Dermis blood vessel endothelial cell (primary cell): ENCODE results near the gene CPNE5. TPM values are rescaled to one million over a fixed set of nuclear protein-coding genes. Genes with fewer than 3 reads are reported as not detected.
A peak's percentile ranks its signal among the peaks of the same experiment; 100 is the strongest.

ENCODE experiments used
- DNase-seq: peaks from one replicate; pipeline ENCODE4 v3.0.0; 2010
- total RNA-seq: library from RNA; depleted of rRNA; stranded (reverse); fragments of >200 nt; gene quantifications from 2 replicates; pipeline ENCODE4 v1.2.3, GENCODE V29; 2014

CPNE5 gene
- total RNA-seq, 1 donor from 2014 or later: 14.0 TPM

GRCh38 chr6:36788768-36789167 lies 50.5 kb downstream of the CPNE5 start:
- DNase-seq: peak; percentile 29

DNA sequence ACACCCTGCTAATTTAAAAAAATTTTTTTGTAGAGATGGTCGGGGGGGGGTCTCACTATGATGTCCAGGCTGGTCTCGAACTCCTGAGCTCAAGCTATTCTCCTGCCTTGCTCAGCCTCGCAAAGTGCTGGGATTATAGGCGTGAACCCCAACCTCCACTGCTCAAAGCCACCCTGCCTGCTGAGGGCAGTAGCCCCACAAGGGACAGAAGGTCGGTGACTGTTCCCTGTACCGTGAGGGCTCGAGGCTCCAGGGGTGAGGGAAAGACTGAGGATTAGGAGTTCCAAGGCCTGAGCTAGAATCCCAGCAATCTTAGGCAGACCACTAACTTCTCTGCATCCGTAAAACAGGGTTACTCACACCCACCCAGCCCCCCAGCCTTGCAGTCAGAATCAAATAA lies 51.1 kb downstream of the CPNE5 start:
- DNase-seq: no peak

GRCh38 chr6:36787210-36787609 lies 52.0 kb downstream of the CPNE5 start:
- DNase-seq: no peak

DNA sequence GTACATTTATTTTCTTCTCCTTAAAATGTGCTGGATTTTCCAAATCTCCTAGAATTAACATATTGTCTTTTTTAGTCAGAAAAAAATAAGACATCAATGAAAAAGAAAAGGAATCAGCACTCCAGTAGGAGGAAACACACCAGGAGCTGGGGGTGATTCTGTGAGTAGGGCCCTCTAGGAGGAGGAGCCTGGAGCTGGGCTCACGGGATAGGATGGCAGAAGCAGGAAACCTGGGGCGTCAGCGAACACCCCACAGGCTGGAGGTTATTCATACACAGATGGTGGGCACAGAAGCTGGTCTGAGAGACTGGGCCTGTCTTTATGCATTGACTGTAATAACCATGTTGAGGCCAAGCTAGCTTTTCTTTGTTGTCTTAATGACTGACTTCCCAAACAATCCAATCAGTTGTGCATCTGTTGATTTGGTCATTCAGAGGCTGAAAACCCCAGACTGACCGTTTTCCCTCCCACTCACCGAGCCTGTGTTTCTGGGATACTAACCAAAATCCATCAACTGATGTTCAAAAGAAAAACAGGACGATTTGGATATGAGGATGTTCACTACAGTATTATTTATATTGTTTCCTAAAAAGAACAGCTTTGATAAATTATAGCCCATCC lies 53.1 kb downstream of the CPNE5 start:
- peak; percentile 36 for DNase-seq

DNA sequence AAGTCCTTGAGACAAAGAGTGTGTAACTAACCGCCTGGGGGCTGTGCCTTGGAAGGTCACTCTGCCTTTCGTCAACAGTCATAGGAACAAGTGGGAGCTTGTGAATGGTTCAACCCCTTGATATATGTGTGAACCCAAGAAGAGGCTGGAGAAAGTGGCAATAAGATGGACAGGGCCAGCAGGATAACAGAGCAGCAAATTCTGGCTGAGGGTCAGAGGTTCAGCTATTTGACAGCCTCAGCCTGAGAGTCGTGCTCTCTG lies 54.9 kb downstream of the CPNE5 start:
- no peak for DNase-seq

DNA sequence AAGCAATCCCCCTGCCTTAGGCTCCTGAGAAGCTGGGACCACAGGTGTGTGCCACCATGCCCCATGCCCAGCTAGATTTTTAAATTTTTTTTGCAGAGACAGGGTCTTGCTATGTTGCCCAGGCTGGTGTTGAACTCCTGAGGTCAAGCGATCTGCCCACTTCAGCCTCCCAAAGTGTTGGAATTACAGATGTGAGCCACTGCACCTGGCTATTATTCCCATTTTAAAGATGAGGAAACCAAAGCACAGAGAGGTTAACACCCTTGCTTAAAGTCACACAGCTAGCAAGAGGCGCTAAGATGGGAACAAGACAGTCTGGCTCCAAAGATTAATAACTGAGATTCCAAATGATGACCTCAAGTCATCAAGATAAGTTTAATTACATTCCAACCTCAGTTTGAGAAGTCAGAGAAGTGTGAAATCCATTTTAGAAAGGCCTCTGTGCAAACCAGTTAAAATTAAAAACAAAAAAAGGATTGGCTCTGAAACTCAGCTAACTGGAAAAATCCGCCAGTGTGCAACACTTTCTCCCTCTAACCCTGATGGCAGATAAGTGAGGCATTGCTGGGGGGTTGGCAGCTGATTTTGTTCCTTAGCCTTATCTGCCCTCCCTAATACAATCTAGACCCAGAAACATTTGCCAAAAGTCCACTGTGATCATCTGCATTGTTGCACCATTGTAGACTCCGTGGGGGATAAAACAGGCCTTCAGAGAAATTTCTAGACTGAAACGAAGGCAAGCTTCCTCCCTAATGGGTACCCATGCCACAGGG lies 55.5 kb downstream of the CPNE5 start:
- no peak for DNase-seq

GRCh38 chr6:36781669-36782068 lies 57.6 kb downstream of the CPNE5 start:
- no peak for DNase-seq

DNA sequence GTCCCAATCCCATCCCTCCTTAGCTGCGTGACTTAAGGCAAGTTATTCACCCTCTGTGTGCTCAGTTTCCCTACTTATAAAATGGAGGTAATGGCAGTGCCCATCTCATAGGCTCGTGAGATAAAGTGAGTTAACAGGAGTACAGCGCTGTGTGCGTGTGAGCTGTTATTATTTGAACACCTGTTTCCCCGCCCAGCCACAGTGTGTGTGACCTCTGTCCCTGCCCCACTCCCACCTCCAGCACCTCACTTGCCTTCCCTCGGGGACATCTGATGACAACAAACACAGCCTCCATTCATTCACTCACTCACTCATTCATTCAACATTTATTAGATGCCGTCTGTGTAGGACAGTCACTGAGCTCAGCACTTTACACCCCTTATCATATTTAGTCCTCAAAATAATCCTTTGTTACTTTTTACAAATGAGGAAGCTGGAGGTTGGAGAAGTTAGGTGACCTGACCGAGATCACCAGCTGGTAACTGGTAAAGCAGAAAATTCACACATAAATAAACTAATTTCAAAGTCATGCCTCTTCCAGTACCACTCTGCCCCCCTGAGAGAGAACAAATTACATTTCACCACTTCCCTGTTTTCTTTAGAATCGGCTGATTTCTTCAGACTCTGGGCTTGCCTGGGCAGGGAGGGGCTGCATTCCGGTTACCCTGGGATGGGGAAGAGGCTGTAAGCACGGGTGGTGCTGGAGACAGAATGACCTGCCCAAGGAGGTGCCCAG lies 58.6 kb downstream of the CPNE5 start:
- DNase-seq: no peak

DNA sequence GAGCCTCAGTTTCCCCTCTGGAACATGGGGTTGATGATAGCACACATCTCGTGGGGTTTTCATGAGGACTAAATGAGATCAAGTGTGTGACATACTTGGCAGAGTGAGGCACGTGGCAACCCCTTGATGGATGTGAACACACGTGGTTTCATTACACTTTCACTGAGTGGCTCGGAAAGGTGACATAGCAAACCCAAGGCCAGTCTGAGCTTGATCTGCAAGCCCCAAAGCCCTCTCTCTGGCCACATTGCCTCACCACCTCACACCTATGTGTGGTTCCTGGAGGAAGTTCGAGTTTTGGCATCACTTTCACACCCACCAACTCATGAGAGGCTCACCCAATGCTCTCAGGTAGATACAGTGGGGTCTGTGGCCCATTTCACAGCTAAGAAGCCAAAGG lies 60.0 kb downstream of the CPNE5 start:
- DNase-seq: no peak

GRCh38 chr6:36777801-36778200 lies 61.4 kb downstream of the CPNE5 start:
- no peak for DNase-seq

DNA sequence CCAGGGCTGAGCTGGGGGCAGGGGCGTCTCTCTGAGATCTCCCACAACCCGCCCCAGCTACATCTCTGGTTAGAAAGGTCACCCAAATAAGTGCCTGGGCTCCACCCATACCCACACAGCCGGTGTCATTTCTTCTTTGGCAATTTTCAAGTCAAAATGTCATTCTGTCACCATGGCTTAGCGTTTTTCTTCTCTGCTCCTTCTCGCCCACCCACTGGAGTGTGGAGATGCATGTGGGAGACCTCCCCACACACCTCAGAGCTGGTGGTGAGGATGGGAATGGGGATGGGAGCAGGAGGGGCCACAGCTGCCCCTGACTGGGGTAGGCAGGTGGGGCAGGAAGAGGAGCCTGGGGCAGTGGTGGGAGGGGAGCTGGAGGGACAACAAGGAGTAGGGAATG lies 63.1 kb downstream of the CPNE5 start:
- no peak for DNase-seq

DNA sequence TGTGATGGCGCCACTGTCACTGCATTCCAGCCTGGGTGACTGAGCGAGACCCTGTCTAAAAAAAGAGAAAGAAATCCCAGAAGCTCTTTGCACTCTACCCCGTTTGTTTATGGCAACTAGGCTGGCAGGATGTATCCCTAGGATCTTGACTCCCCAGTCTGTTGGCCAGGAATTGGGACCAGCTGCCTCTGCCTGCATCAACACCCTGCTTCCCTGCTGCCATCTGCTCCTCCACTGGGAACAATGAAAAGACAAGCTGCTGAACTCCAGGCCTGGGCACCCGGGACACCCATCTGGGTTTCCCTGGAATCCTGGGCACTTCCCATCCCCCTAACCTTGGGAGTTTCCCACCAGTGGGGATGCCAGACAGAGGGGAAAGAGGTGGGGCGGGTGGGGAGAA lies 64.9 kb downstream of the CPNE5 start:
- DNase-seq: no peak

DNA sequence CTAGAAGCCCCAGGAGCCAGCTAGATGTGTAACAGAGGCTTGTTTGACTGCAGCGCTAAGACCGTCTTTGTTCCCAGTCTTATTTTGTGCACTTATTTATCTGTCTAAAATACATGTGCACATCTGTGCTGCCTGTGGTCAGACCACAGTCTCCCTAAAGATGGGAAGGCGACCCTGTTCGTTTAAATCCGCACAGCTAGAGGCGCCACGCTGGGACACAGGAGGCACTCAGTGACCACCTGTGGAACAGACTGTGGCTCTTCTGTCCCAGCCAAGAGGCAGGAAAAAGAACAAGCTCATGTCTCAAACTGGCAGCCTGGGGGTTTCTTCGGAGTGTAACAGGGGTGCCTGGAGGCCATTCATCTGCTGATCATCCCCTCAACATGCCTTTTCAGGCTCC lies 66.8 kb downstream of the CPNE5 start:
- no peak for DNase-seq

DNA sequence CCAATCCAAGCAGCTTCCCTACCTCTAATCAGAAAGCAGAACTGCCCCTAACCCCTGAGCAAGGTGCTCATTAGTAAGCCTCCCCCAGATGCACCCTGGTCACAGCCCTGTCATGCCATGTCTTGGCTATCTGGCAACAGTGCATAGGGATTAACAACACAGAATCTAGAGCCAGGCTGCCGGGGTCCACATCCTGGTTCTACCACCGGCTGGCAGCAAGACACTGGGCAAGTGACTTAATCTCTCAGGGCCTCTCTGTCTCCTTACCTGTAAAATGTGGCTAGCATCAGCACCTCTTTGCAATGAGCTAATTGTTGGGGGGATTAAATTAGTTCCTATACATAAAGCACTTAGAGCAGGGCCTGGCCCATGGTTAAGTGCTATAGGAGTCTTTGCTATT lies 68.1 kb downstream of the CPNE5 start:
- DNase-seq: no peak

DNA sequence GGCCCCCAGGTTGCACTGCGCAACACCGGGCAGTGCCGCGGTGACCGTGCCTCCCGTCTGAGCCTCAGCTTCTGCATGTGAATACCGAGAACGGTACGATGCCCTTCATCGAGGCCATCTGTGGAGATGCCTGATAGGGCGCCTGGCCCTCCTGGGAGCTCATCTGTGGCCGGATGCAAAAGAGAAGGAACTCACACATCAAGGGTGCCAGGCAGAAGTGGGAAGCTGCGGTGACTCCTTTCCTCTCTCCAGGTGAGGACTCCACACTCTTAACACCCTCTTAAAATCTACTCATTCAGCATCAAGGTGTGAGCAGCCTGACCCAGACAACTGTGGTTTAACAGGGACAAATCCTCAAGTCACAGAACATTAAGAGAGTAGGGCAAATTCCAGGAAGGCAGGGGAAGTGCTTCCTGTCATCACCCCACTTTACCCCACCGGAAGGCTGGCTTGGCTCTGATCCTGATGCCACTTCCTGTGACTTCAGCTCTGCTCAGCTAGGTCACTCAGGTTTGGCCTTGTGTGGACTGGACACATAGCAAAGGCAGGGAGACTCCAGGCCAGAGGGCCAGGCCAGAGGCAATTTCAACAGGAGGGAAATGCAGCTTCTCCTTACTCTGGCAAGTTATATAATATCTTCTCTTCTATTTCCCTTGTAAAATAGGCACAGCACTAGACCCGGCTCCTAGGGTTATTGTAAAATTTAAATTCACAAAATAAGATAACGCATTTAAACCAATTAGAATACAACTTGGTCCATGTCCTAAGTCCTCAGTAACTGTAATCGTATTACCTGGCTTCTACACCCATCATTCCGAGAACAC lies 69.4 kb downstream of the CPNE5 start:
- DNase-seq: peak; percentile 62

GRCh38 chr6:36769183-36769675 lies 70.0 kb downstream of the CPNE5 start:
- no peak for DNase-seq

- no peak for DNase-seq
Measured at GRCh38 chr6:36766399-36766945, 72.8 kb downstream of the CPNE5 start.

- peak; percentile 88 for DNase-seq
Measured at GRCh38 chr6:36765594-36766398, 73.4 kb downstream of the CPNE5 start.

GRCh38 chr6:36765190-36765589 lies 74.1 kb downstream of the CPNE5 start:
- DNase-seq: no peak

- DNase-seq: no peak
Measured at GRCh38 chr6:36762123-36762522, 77.1 kb downstream of the CPNE5 start.

DNA sequence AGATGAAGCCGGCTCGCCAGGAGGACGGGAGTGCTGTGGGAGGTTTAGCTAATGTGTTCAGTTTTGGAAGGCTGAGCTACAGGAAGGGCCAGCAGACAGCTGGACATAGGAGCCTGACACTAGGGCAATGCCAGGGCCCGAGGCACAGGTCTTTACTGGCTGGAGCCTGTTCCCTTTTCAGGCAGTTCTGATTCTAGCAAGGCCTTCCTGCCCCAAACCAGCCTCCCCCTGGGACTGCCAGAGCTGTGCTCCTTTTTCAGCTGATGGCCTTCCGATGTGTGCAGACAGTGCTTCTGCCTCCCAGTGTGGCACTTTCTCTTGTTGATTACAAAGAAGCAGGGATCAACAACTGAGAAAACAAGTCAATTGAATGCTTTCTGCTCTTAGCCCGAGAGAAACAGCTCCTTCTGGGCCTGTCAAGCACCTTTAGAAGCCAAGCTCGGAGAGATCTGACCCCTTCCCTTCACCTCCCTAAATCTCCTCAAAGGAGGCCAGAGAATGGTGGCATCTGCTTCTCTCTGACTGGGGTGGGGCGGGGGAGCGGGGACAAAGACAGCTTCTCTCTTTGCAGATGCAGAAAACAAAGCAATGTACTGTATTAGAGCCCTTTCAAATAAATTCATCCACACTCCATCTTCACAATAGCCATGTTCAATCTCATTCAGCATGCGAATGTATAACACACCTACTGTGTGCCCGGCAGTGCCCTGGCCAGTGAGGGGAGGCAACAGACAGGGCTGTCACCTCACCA lies 78.4 kb downstream of the CPNE5 start:
- DNase-seq: no peak
